K562 (cell line): ENCODE data around the gene KRTAP19-5. TPM values are rescaled to one million over a fixed set of nuclear protein-coding genes. Genes with fewer than 3 reads are reported as not detected.

Experiments
- ATAC-seq: fragments of 200-7000 bp; cut with Tn5 transposase; 3 replicates; pipeline ENCODE4 v1.9.1; 2020; ENCODE audit warnings: moderate library complexity
- BruUV-seq: library from RNA; stranded (reverse); fragments of 400-500 nt; replicated peaks from 2 replicates; lab custom pipeline; 2021; lab: Mats Ljungman, UMichigan
- CTCF ChIA-PET: fragments of 300-600 bp; formaldehyde crosslinking; extraction: SDS; loops from one replicate; lab custom pipeline; 2021; ENCODE audit warnings: low intra/inter-chr PET ratio; lab: Yijun Ruan, JAX
- POLR2A ChIA-PET: fragments of 300-600, 350-650 bp; sonication (Branson Sonifier 250); formaldehyde crosslinking; extraction: SDS; loops from one replicate; lab custom pipeline; 2021; ENCODE audit warnings: antibody characterized with exemption, inconsistent platforms; lab: Yijun Ruan, JAX
- DNase-seq, 4 experiments: peaks; one replicate each; pipeline versions ENCODE4 v3.0.0 to v3.0.0-alpha.2; 2011 to 2018; ENCODE audit warnings: low spot score in 3 of 4, mixed read lengths in 3 of 4; ENCODE audit errors: extremely low read depth in 1 of 4
- FAIRE-seq: peaks from 2 replicates; lab custom pipeline; 2011; peaks lifted over from hg19 to GRCh38; lab: Jason Lieb, UNC
- H2AFZ ChIP-seq: 2 replicates; pipeline ENCODE4 v1.6.0; 2011; ENCODE audit warnings: low read depth, low read length, control low read depth, inconsistent platforms
- H3K27ac ChIP-seq: fragments of 200-600 bp; 3 replicates; pipeline ENCODE4 v1.8.0; 2011; ENCODE audit warnings: low read depth, mild to moderate bottlenecking, control low read depth, inconsistent platforms, low read length, moderate library complexity, mixed read lengths; ENCODE audit errors: extremely low read depth
- H3K27me3 ChIP-seq, 2 experiments: fragments of 300-600 bp in 1 of 2; 2 replicates in 1 of 2; 3 replicates in 1 of 2; pipeline versions ENCODE4 v1.6.0 to v1.8.0; 2011; ENCODE audit warnings: inconsistent platforms in 2 of 2, low read length in 2 of 2, mild to moderate bottlenecking in 1 of 2, mixed read lengths in 1 of 2, moderate library complexity in 1 of 2; ENCODE audit not compliant: control insufficient read depth in 2 of 2, insufficient read depth in 2 of 2
- H3K36me3 ChIP-seq: fragments of 300-600 bp; 3 replicates; pipeline ENCODE4 v1.8.0; 2011; ENCODE audit warnings: mild to moderate bottlenecking, low read length, inconsistent platforms; ENCODE audit not compliant: control insufficient read depth, insufficient read depth
- H3K4me1 ChIP-seq, 2 experiments: fragments of 200-600 bp in 1 of 2; replicated peaks in 1 of 2; 2 replicates in 1 of 2; 3 replicates in 1 of 2; pipeline versions ENCODE4 v1.5.1 to v1.8.0; 2011; ENCODE audit warnings: inconsistent platforms in 2 of 2, low read length in 2 of 2, mild to moderate bottlenecking in 1 of 2, mixed read lengths in 1 of 2, moderate library complexity in 1 of 2; ENCODE audit not compliant: control insufficient read depth in 2 of 2, insufficient read depth in 2 of 2
- H3K4me2 ChIP-seq: 2 replicates; pipeline ENCODE4 v1.6.1; 2011; ENCODE audit warnings: low read length, control low read depth, inconsistent platforms, mixed read lengths; ENCODE audit not compliant: insufficient read depth
- H3K4me3 ChIP-seq: fragments of 200-600 bp; sonication (generic), shearing (Covaris generic); 2 replicates; pipeline ENCODE4 v1.5.1; 2016; ENCODE audit warnings: control low read depth, inconsistent platforms
- H3K79me2 ChIP-seq: fragments of 200-600 bp; 3 replicates; pipeline ENCODE4 v1.8.0; 2011; ENCODE audit warnings: low read length, inconsistent platforms; ENCODE audit not compliant: control insufficient read depth, insufficient read depth
- H3K9ac ChIP-seq, 2 experiments: 2 replicates each; pipeline versions ENCODE4 v1.6.0 to v1.6.1; 2011; ENCODE audit warnings: low read depth in 2 of 2, low read length in 2 of 2, control low read depth in 1 of 2, inconsistent platforms in 1 of 2, mild to moderate bottlenecking in 1 of 2, mixed read lengths in 1 of 2; ENCODE audit not compliant: insufficient read depth in 1 of 2
- H3K9me1 ChIP-seq: one replicate; pipeline ENCODE4 v1.6.0; 2011; ENCODE audit warnings: inconsistent platforms, mild to moderate bottlenecking, low read length, moderate library complexity; ENCODE audit not compliant: control insufficient read depth, insufficient read depth
- H3K9me3 ChIP-seq: replicated peaks from 2 replicates; pipeline ENCODE4 v1.5.1; 2011; ENCODE audit warnings: low read depth, low read length, inconsistent platforms; ENCODE audit not compliant: control insufficient read depth, insufficient read depth
- H4K20me1 ChIP-seq: replicated peaks from 2 replicates; pipeline ENCODE4 v1.6.1; 2011; ENCODE audit warnings: low read length, inconsistent platforms, mixed read lengths; ENCODE audit not compliant: control insufficient read depth, insufficient read depth
- BDP1 ChIP-seq: IDR thresholded peaks from 3 replicates; pipeline ENCODE4 v1.6.1; 2011; ENCODE audit not compliant: insufficient read length, insufficient read depth
- FOXJ2 ChIP-seq: fragments of 200-800 bp; sonication (Bioruptor generic); IDR thresholded peaks from 2 replicates; pipeline ENCODE4 v1.6.1; 2016; ENCODE audit warnings: missing genetic modification characterization, missing compliant biosample characterization
- REST ChIP-seq, 2 experiments: fragments of 450-650 bp; formaldehyde crosslinking in 1 of 2; IDR thresholded peaks; 2 replicates each; pipeline versions ENCODE4 v1.4.0 to v1.6.1; 2014 to 2020; ENCODE audit warnings: mild to moderate bottlenecking in 2 of 2, borderline replicate concordance in 1 of 2, low read depth in 1 of 2
- ZFP36 ChIP-seq: fragments of 150-350 bp; IDR thresholded peaks from 2 replicates; pipeline ENCODE4 v1.6.1; 2018; ENCODE audit warnings: low read length, low read depth; ENCODE audit not compliant: partially characterized antibody
- WGBS: fragments of 100-300 bp; shearing (Covaris generic); methylation state at CpG from one replicate; pipeline ENCODE4 v1.1.6; 2016; ENCODE audit warnings: low coverage, mixed read lengths; ENCODE audit not compliant: insufficient coverage; ENCODE audit errors: missing lambda C conversion rate; 5-methylcytosine and 5-hydroxymethylcytosine counted together
- in situ Hi-C: fragments of 300-500 bp; cut with MboI; formaldehyde crosslinking; loops from 4 replicates; pipeline ENCODE4 v1.15.0; 2018; ENCODE audit warnings: inconsistent platforms, mixed read lengths
- intact Hi-C: fragments of 100-400 bp; cut with micrococcal nuclease; formaldehyde crosslinking; loops from 2 replicates; pipeline ENCODE4 v1.14.2; 2022
- polyA plus RNA-seq, 8 experiments: library from polyadenylated mRNA; depleted of rRNA in 4 of 8; stranded (reverse) in 5 of 8; unstranded in 3 of 8; fragments of >200 nt; fragmentation: Nextera tagmentation in 2 of 8; fragmentation: Illumina TruSeq in 1 of 8; extraction: Ambion mirVana in 2 of 8; extraction: Trizol in 1 of 8; gene quantifications; 2 replicates each; pipeline versions ENCODE4 v1.2.1 to v1.2.3, GENCODE V29; 2011 to 2014; ENCODE audit warnings: inconsistent platforms in 1 of 8, missing spikeins in 1 of 8
- total RNA-seq, 7 experiments: library from RNA; depleted of rRNA in 6 of 7; stranded (reverse); fragments of >200 nt in 6 of 7; fragmentation: Illumina TruSeq in 2 of 7; extraction: Trizol in 2 of 7; gene quantifications; 2 replicates each; pipeline versions ENCODE4 v1.2.1 to v1.2.3, GENCODE V29; 2011 to 2021; ENCODE audit warnings: low replicate concordance in 1 of 7
- TF ChIP-seq, protein P1 (sequence below): fragments of 150-350 bp; IDR thresholded peaks from 2 replicates; pipeline ENCODE4 v1.6.1; 2014; ENCODE audit warnings: low read depth, mild to moderate bottlenecking, low read length, borderline replicate concordance

The KRTAP19-5 gene
- total and polyA plus RNA-seq, 9 of the 15 experiments (the other 6 are each of a cell fraction or from before 2014, with no cell fraction given), result not detected

DNA sequence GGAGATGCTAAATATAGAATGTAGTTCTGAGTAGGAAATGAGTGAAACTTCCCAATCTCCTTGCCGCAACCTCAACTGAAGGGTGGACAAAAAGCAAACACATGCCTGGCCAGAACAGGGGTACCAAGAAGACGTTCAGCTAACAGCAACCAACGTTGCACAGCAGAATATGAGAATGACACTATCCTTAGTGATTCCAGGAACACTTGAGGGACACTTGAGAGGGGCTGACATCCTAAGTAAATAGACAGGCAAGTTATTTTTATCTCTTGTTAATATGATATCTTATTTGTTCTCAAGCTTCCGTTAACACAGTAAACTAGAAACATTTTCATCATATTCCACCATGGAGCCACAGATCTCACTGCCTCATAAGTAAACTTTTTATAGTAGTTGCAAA is 22.7 kb downstream of the KRTAP19-5 start (continued):
- TF ChIP-seq, protein P1, sequence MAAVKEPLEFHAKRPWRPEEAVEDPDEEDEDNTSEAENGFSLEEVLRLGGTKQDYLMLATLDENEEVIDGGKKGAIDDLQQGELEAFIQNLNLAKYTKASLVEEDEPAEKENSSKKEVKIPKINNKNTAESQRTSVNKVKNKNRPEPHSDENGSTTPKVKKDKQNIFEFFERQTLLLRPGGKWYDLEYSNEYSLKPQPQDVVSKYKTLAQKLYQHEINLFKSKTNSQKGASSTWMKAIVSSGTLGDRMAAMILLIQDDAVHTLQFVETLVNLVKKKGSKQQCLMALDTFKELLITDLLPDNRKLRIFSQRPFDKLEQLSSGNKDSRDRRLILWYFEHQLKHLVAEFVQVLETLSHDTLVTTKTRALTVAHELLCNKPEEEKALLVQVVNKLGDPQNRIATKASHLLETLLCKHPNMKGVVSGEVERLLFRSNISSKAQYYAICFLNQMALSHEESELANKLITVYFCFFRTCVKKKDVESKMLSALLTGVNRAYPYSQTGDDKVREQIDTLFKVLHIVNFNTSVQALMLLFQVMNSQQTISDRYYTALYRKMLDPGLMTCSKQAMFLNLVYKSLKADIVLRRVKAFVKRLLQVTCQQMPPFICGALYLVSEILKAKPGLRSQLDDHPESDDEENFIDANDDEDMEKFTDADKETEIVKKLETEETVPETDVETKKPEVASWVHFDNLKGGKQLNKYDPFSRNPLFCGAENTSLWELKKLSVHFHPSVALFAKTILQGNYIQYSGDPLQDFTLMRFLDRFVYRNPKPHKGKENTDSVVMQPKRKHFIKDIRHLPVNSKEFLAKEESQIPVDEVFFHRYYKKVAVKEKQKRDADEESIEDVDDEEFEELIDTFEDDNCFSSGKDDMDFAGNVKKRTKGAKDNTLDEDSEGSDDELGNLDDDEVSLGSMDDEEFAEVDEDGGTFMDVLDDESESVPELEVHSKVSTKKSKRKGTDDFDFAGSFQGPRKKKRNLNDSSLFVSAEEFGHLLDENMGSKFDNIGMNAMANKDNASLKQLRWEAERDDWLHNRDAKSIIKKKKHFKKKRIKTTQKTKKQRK, result no peak
- TF ChIP-seq FOXJ2 (tag), result no peak

DNA sequence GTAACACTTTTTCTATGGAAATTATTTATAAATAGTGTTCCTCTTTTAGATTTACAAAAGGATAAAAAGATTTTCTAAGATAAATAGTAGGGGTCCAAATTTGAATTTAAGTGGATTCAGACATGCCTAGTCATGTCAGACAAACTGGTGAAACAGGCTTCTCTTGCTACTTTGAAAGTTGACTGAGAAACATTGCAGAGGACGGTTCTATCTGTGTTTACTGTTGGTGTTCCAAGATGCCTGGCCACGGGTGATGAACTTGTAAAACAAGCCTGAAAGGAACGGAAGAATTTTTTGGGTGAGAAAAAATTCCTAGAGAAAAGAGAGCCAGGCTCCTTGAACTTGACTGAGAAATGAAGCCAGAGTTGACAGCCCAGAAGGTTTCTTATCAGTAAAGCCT is 23.9 kb downstream of the KRTAP19-5 start:
- POLR2A ChIA-PET, result no interaction called here
- in situ Hi-C loops, result no loop called here
- Histone ChIP-seq H3K36me3 (no peaks in the 10 kb centered on the region), H4K20me1 (no peaks in the 10 kb centered on the region), H3K4me1 (no peaks in the 10 kb centered on the region), H3K27me3 (no peaks in the 10 kb centered on the region), H3K4me2 (no peak overlapping the region), H3K79me2 (no peaks in the 10 kb centered on the region), H3K27ac (no peak overlapping the region), H3K4me3 (no peak overlapping the region), H3K9me3 (no peaks in the 10 kb centered on the region; the same call in 1 of the 2 replicates), H3K9me1 (no peaks in the 10 kb centered on the region), H2AFZ (no peak overlapping the region), H3K9ac (no peak overlapping the region)
- FAIRE-seq, result no peak
- CTCF ChIA-PET, result no interaction called here
- WGBS, result 0% methylated on average over 3 of the region's 3 CpGs
- no peak for ATAC-seq
- BruUV-seq, result no TSS peak
- intact Hi-C loops, result no loop called here
- no peak for DNase-seq
- no peak for TF ChIP-seq ZFP36
- TF ChIP-seq REST (IDR thresholded peaks at IDR 0.05; ENCODE audit: borderline replicate concordance), result no peak
- TF ChIP-seq REST (CRISPR knock-in tag; IDR thresholded peaks at IDR 0.05; ENCODE audit: low read depth), result no peak
- no peak for TF ChIP-seq BDP1
